ENCODE measurements around the gene B4GALT5.
A peak's percentile ranks its signal among the peaks of the same experiment; 100 is the strongest.
"Not testable (repeated sequence)": the region's sequence is repeated elsewhere in the genome, so short reads cannot be mapped to it uniquely, and the experiment has no call there.

The B4GALT5 gene, protein sequence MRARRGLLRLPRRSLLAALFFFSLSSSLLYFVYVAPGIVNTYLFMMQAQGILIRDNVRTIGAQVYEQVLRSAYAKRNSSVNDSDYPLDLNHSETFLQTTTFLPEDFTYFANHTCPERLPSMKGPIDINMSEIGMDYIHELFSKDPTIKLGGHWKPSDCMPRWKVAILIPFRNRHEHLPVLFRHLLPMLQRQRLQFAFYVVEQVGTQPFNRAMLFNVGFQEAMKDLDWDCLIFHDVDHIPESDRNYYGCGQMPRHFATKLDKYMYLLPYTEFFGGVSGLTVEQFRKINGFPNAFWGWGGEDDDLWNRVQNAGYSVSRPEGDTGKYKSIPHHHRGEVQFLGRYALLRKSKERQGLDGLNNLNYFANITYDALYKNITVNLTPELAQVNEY

DNA sequence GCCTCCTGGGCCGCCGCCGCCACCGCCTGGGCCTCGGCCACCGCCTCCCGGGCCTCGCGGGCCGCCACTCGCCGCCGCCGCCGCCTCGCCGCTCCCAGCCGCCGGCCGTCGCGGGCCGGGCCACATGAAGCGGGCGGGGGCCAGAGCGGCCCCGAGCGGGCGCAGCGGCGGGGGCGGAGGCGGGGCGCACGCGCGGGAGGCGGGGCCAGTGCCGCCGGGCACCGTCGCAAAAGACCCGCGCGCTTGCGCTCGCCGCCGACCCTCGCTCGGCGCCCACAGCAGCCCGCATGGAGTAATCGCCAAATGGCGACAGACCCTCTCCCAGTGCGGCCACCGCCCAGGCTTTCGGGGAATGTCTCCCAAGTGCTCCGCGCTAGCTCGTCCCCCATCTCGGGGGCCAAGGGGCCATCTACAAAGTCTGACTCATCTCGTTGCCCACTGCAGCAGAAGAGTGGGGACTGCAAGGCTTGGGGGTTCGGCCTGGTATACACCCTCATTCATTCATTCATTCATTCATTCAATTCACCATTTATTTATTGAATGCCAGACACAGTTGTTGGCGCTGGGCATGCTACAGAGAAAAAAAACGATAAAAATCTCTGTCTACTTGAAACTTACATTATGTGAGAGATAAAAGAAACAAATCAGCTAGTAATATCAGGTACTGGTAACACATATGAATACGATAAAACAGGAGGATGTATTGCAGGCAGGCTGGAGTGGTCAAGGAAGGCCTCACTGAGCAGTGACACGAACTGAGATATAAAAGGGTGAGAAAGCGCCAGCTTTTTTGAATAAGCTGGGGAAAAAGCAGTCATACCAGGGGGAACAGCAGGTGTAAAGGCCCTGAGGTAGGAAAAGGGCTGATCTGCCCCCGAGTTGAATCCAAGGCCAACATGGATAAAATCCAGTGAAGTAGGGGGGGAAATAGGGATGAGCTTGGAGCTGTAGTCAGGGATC, at the start of gene B4GALT5:
Gene B4GALT5 (minus strand): TSS at position 126 of the 960 bp plus-strand sequence. CDS start 188 bp downstream, outside the sequence.
- TF ChIP-seq, protein P1, sequence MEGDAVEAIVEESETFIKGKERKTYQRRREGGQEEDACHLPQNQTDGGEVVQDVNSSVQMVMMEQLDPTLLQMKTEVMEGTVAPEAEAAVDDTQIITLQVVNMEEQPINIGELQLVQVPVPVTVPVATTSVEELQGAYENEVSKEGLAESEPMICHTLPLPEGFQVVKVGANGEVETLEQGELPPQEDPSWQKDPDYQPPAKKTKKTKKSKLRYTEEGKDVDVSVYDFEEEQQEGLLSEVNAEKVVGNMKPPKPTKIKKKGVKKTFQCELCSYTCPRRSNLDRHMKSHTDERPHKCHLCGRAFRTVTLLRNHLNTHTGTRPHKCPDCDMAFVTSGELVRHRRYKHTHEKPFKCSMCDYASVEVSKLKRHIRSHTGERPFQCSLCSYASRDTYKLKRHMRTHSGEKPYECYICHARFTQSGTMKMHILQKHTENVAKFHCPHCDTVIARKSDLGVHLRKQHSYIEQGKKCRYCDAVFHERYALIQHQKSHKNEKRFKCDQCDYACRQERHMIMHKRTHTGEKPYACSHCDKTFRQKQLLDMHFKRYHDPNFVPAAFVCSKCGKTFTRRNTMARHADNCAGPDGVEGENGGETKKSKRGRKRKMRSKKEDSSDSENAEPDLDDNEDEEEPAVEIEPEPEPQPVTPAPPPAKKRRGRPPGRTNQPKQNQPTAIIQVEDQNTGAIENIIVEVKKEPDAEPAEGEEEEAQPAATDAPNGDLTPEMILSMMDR (IDR thresholded peaks at IDR 0.05): no peak
- Mint-ChIP-seq H3K27me3 (ENCODE audit: low read depth, poor library complexity) (no peaks in the 10 kb centered on the region), H3K4me3 (peak within 1 kb of the TSS; percentile 97), H3K36me3 (ENCODE audit: low read depth) (peaks cover 6% of the 10 kb centered on the region), H3K27ac (peak within 1 kb of the TSS; percentile 92), H3K9me3 (no peaks in the 10 kb centered on the region), H3K4me1 (peaks cover 34% of the 10 kb centered on the region)
- DNase-seq: peak; percentile 87

DNA sequence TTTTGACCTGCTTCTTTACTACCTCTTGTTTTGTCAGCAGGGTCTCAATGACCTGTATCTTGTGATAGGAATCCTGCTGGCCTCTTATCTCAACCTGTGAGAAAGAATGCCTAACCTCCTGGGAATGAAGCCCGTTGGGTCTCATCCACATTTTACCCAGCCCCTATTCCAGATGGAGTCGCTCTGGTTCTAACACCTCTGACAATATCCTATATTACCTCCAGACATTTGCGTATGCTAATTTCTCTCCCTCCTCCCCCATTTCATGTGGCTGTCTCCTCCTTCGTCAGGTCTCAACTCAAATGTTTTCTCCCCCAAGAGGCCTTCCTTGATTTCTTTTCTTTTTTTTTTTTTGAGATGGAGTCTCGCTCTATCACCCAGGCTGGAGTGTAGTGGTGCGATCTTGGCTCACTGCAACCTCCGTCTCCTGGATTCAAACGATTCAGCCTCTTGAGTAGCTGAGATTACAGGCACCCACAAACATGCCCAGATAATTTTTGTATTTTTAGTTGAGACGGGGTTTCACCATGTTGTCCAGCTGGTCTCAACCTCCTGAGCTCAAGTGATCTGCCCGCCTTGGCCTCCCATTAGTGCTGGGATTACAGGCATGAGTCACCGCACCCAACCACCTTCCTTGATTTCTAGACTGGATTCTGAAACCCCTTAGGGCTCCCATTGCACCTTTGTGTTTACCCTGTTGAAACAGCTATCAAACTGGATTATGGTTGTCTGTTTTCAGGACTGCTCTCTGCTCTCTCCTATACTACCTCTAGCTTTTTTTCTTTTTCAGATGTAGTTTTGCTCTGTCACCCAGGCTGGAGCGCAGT, 49.5 kb upstream of the B4GALT5 start:
- Mint-ChIP-seq H3K36me3 (ENCODE audit: low read depth) (no peaks in the 10 kb centered on the region), H3K4me1 (peaks cover 32% of the 10 kb centered on the region), H3K27me3 (ENCODE audit: low read depth, poor library complexity) (no peaks in the 10 kb centered on the region), H3K4me3 (no peak overlapping the region), H3K27ac (no peak overlapping the region), H3K9me3 (no peaks in the 10 kb centered on the region)
- TF ChIP-seq, protein P1 (IDR thresholded peaks at IDR 0.05): no peak
- no peak for DNase-seq

DNA sequence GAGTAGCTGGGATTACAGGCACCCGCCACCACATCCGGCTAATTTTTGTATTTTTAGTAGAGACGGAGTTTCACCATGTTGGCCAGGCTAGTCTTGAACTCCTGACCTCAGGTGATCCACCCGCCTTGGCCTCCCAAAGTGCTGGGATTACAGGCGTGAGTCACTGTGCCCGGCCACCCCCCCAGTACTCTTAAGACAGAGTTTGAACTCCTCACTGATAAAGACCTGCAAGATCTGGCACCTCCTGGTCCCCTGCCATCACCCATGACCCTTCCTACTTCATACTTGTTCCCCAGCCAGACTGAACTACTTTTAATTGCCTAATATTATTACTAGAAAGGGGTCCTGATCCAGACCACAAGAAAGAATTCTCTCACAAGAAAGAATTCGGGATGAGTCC, 48.2 kb upstream of the B4GALT5 start:
- H3K9me3 Mint-ChIP-seq; H3K4me3 Mint-ChIP-seq; H3K27ac Mint-ChIP-seq; DNase-seq; H3K36me3 Mint-ChIP-seq (ENCODE audit: low read depth); H3K27me3 Mint-ChIP-seq (ENCODE audit: low read depth, poor library complexity): not testable (repeated sequence)
- peaks cover 30% of the 10 kb centered on the region for H3K4me1 Mint-ChIP-seq

DNA sequence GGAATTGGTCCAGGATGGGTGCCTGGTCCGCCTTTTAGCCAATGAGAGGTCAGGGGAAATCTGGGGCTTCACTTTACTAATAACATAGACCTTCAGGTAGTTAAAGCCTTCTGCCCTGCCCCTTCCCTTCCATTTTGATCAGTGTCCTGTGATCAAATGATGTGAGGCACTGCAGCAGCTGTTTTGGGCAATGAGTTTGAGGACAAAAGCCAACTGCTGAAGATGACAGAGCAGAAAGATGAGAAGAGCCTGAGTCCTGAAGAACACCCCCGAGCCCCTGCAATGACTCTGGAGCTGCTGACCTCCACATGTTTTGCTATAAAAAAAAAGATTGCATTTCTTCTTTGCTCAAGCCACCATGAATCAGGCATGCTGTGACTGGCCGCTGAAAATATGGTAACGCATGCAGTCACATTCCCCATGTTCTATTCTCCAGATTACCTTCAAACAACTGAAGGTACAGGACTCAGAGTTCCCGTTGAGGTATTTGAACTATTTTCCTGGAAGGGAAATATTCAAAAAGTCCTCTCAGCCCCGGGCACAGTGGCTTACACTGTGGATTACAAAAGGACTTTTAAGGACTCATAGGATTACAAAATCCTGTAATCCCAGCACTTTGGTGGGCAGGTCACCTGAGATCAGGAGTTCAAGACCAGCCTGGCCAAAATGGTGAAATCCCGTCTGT, 45.7 kb upstream of the B4GALT5 start:
- TF ChIP-seq, protein P1 (IDR thresholded peaks at IDR 0.05): no peak
- Mint-ChIP-seq H3K4me1 (peaks cover 12% of the 10 kb centered on the region), H3K27ac (no peak overlapping the region), H3K36me3 (ENCODE audit: low read depth) (no peaks in the 10 kb centered on the region), H3K9me3 (no peaks in the 10 kb centered on the region), H3K4me3 (no peak overlapping the region), H3K27me3 (ENCODE audit: low read depth, poor library complexity) (peaks cover 5% of the 10 kb centered on the region)
- no peak for DNase-seq

DNA sequence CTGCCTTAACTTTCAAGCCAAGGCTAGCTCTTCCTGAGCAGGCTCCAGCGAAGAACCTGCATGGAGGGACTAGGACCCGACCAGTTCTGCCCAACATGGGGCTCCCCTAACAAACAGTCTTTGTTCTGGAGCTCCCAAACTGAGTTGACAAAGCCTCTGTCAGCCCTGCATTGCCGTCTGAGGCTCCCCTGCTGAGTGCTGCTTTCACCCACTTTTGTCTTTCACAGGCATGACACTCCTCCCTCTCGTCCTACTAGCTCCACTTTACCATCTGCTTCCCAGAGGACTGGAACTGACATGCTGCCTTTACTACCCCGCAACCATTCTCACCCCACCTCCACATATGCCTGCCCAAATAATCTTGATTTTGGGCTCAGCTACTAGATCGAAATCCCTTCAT, 45.1 kb upstream of the B4GALT5 start:
- Mint-ChIP-seq H3K27me3 (ENCODE audit: low read depth, poor library complexity) (peaks cover 5% of the 10 kb centered on the region), H3K9me3 (no peaks in the 10 kb centered on the region), H3K27ac (no peak overlapping the region), H3K36me3 (ENCODE audit: low read depth) (no peaks in the 10 kb centered on the region), H3K4me3 (no peak overlapping the region), H3K4me1 (peaks cover 8% of the 10 kb centered on the region)
- DNase-seq: no peak
- TF ChIP-seq, protein P1 (IDR thresholded peaks at IDR 0.05): no peak
